Measurements from ENCODE around the gene UBA1.

The UBA1 gene

DNA sequence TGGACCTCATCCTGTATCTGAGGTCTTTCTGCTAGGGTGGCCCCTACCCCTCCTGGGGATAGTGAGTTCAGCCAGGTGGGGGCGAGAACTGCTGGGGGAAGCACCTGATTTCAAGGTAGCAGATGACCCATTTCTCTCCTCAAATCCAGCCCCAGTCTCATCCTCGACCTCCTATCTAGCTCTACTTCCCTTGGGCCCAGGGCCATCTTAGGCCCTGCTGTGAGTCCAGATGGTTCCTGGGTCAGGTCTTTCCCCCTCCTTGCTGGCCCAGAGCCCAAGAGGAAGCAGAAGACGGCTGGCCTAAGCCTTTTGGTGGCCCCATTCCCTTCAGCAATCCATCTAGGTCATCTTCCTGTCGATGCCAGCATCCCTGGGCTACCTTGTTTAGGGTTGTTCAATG, 28.1 kb downstream of the UBA1 start:
- Histone ChIP-seq H3K79me2 (ENCODE audit: insufficient read depth, low read length) (peaks cover 53% of the 10 kb centered on the region), H3K36me3 (ENCODE audit: insufficient read depth, low read length) (peaks cover 40% of the 10 kb centered on the region; the same call in 1 of the 2 replicates), H4K20me1 (ENCODE audit: insufficient read depth, low read length, poor library complexity, severe bottlenecking) (peaks cover 46% of the 10 kb centered on the region), H2AFZ (ENCODE audit: low read length) (no peak overlapping the region), H3K9me2 (replicated peaks; ENCODE audit: low read depth, low read length) (no peaks in the 10 kb centered on the region), H3K4me3 (ENCODE audit: low read length, poor library complexity, severe bottlenecking) (peak overlapping the region; percentile 79), H3F3A (ENCODE audit: low read depth) (no peaks in the 10 kb centered on the region), H3K27me3 (ENCODE audit: insufficient read depth, low read length, poor library complexity, severe bottlenecking) (peaks cover 4% of the 10 kb centered on the region), H3K9me3 (ENCODE audit: insufficient read depth, low read depth, low read length) (no peaks in the 10 kb centered on the region), H3K9ac (ENCODE audit: low read depth, low read length, poor library complexity, severe bottlenecking) (no peak overlapping the region), H3K4me2 (ENCODE audit: low read depth, low read length, poor library complexity, severe bottlenecking) (peak overlapping the region; percentile 95), H3K4me1 (ENCODE audit: insufficient read depth, low read length, poor library complexity, severe bottlenecking) (peaks cover 10% of the 10 kb centered on the region)
- no peak for TF ChIP-seq EZH2phosphoT487 (IDR thresholded peaks at IDR 0.05; ENCODE audit: borderline replicate concordance)
- TF ChIP-seq, protein P1, sequence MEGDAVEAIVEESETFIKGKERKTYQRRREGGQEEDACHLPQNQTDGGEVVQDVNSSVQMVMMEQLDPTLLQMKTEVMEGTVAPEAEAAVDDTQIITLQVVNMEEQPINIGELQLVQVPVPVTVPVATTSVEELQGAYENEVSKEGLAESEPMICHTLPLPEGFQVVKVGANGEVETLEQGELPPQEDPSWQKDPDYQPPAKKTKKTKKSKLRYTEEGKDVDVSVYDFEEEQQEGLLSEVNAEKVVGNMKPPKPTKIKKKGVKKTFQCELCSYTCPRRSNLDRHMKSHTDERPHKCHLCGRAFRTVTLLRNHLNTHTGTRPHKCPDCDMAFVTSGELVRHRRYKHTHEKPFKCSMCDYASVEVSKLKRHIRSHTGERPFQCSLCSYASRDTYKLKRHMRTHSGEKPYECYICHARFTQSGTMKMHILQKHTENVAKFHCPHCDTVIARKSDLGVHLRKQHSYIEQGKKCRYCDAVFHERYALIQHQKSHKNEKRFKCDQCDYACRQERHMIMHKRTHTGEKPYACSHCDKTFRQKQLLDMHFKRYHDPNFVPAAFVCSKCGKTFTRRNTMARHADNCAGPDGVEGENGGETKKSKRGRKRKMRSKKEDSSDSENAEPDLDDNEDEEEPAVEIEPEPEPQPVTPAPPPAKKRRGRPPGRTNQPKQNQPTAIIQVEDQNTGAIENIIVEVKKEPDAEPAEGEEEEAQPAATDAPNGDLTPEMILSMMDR (conservative IDR thresholded peaks at IDR 0.05; ENCODE audit: low read length), result no peak

DNA sequence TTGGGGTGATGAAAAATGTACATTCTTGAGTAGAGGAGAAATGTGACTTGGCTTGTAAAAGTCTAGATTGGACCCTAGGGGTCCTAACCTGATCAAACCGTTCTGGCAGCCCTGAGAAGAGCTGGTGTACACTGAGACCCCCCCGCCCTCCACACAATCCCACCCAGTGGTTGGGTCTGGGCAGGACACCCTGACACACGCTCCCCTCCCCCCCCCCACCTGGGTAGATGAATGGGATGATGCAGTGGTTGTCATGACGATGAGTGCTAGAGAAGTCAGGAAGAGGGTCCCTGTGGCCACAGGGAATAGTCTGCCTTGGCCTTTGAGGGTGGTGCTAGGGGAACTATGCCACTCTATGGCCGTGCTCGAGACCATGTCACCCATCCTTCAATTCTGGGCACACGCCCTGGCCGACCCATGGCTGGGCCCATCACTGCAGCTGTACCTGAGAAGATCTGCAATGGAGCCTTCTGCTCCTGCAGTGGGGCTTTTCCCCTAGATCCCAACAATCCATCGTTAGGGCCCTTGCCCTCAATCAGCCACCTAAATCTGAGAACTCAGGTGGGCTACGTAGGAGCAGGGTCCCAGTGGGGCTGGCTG, 29.2 kb downstream of the UBA1 start:
- Histone ChIP-seq H3K4me2 (ENCODE audit: low read depth, low read length, poor library complexity, severe bottlenecking) (no peak overlapping the region), H2AFZ (ENCODE audit: low read length) (no peak overlapping the region), H3K27me3 (ENCODE audit: insufficient read depth, low read length, poor library complexity, severe bottlenecking) (peaks cover 4% of the 10 kb centered on the region), H3K79me2 (ENCODE audit: insufficient read depth, low read length) (peaks cover 53% of the 10 kb centered on the region), H3K4me3 (ENCODE audit: low read length, poor library complexity, severe bottlenecking) (no peak overlapping the region), H3K9ac (ENCODE audit: low read depth, low read length, poor library complexity, severe bottlenecking) (no peak overlapping the region), H4K20me1 (ENCODE audit: insufficient read depth, low read length, poor library complexity, severe bottlenecking) (peaks cover 46% of the 10 kb centered on the region), H3K9me2 (replicated peaks; ENCODE audit: low read depth, low read length) (no peaks in the 10 kb centered on the region), H3K4me1 (ENCODE audit: insufficient read depth, low read length, poor library complexity, severe bottlenecking) (peaks cover 5% of the 10 kb centered on the region), H3K9me3 (ENCODE audit: insufficient read depth, low read depth, low read length) (no peaks in the 10 kb centered on the region), H3F3A (ENCODE audit: low read depth) (no peaks in the 10 kb centered on the region), H3K36me3 (ENCODE audit: insufficient read depth, low read length) (peaks cover 47% of the 10 kb centered on the region; the same call in 1 of the 2 replicates)
- TF ChIP-seq, protein P1 (conservative IDR thresholded peaks at IDR 0.05; ENCODE audit: low read length), result no peak
- TF ChIP-seq EZH2phosphoT487 (IDR thresholded peaks at IDR 0.05; ENCODE audit: borderline replicate concordance), result no peak

DNA sequence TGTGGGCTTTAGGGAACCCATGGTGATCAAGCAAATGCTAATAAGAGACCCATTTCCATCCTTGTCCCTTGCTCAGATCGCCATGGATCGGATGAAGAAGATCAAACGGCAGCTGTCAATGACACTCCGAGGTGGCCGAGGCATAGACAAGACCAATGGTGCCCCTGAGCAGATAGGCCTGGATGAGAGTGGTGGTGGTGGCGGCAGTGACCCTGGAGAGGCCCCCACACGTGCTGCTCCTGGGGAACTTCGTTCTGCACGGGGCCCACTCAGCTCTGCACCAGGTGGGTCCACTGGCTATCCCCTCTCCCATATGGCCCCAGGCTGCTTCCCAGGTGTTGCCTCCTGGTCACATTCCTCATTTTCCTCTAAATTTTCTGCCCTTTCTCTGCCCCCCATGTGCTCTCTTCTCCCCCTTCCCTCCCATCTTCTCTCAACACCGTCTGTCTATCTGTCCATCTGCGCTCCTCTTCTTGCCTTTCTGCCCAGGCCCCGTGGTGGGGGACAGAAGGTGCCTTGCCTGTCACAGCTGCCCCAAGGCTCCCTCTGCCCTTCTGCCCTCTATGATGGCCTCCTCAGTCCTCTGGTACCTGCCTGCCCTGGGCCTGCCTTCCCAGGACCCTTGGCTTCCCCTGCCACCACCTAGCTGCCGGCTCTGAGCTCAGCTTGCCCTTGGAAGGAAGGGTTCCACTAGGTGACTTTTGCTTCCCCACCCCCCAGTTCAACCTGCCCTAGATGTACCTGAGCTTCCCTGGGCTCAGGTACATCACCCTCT, 30.0 kb downstream of the UBA1 start:
- peaks cover 51% of the 10 kb centered on the region for H3K79me2 ChIP-seq (ENCODE audit: insufficient read depth, low read length)
- no peak for TF ChIP-seq EZH2phosphoT487 (IDR thresholded peaks at IDR 0.05; ENCODE audit: borderline replicate concordance)
- TF ChIP-seq, protein P1 (conservative IDR thresholded peaks at IDR 0.05; ENCODE audit: low read length), result no peak
- no peak overlapping the region for H2AFZ ChIP-seq (ENCODE audit: low read length)
- H4K20me1 ChIP-seq (ENCODE audit: insufficient read depth, low read length, poor library complexity, severe bottlenecking), result peaks cover 45% of the 10 kb centered on the region
- peaks cover 53% of the 10 kb centered on the region; the same call in 1 of the 2 replicates for H3K36me3 ChIP-seq (ENCODE audit: insufficient read depth, low read length)
- no peaks in the 10 kb centered on the region for H3F3A ChIP-seq (ENCODE audit: low read depth)
- no peak overlapping the region for H3K9ac ChIP-seq (ENCODE audit: low read depth, low read length, poor library complexity, severe bottlenecking)
- peaks cover 4% of the 10 kb centered on the region for H3K27me3 ChIP-seq (ENCODE audit: insufficient read depth, low read length, poor library complexity, severe bottlenecking)
- H3K4me3 ChIP-seq (ENCODE audit: low read length, poor library complexity, severe bottlenecking), result no peak overlapping the region
- no peaks in the 10 kb centered on the region for H3K9me3 ChIP-seq (ENCODE audit: insufficient read depth, low read depth, low read length)
- H3K4me2 ChIP-seq (ENCODE audit: low read depth, low read length, poor library complexity, severe bottlenecking), result no peak overlapping the region
- H3K4me1 ChIP-seq (ENCODE audit: insufficient read depth, low read length, poor library complexity, severe bottlenecking), result peaks cover 5% of the 10 kb centered on the region
- no peaks in the 10 kb centered on the region for H3K9me2 ChIP-seq (replicated peaks; ENCODE audit: low read depth, low read length)
